HEK293T (cell line): Measurements from ENCODE around the gene SMC3.
A peak's percentile ranks its signal among the peaks of the same experiment; 100 is the strongest.

ENCODE experiments used
- CTCF ChIA-PET: fragments of 350-600 bp; formaldehyde crosslinking; extraction: SDS; loops from one replicate; lab custom pipeline; 2021; ENCODE audit warnings: antibody characterized with exemption, inconsistent platforms; lab: Yijun Ruan, JAX
- POLR2A ChIA-PET: fragments of 350-600 bp; formaldehyde crosslinking; extraction: SDS; loops from one replicate; lab custom pipeline; 2020; ENCODE audit warnings: antibody characterized with exemption, inconsistent platforms; lab: Yijun Ruan, JAX
- DNase-seq: peaks from one replicate; pipeline ENCODE4 v3.0.0; 2012; ENCODE audit warnings: mixed read lengths; ENCODE audit errors: extremely low spot score
- ARNT ChIP-seq: fragments of 450-650 bp; IDR thresholded peaks from 2 replicates; pipeline ENCODE4 v1.6.1; 2017; ENCODE audit warnings: mild to moderate bottlenecking
- BHLHE40 ChIP-seq: fragments of 450-650 bp; IDR thresholded peaks from 2 replicates; pipeline ENCODE4 v1.6.1; 2016; ENCODE audit warnings: mild to moderate bottlenecking, moderate library complexity, borderline replicate concordance
- CTBP1 ChIP-seq: fragments of 450-650 bp; IDR thresholded peaks from 2 replicates; pipeline ENCODE4 v1.6.1; 2016; ENCODE audit warnings: borderline replicate concordance
- ELF4 ChIP-seq: fragments of 450-650 bp; IDR thresholded peaks from 2 replicates; pipeline ENCODE4 v1.6.1; 2017; ENCODE audit warnings: antibody characterized with exemption
- FOXA1 ChIP-seq: fragments of 450-650 bp; IDR thresholded peaks from 2 replicates; pipeline ENCODE4 v1.6.1; 2016; ENCODE audit warnings: mild to moderate bottlenecking
- FOXK2 ChIP-seq: fragments of 450-650 bp; IDR thresholded peaks from 2 replicates; pipeline ENCODE4 v1.6.1; 2016; ENCODE audit warnings: mild to moderate bottlenecking
- FOXM1 ChIP-seq: fragments of 450-650 bp; IDR thresholded peaks from 2 replicates; pipeline ENCODE4 v1.6.1; 2017; ENCODE audit warnings: mild to moderate bottlenecking, borderline replicate concordance
- HDGF ChIP-seq: fragments of 450-650 bp; IDR thresholded peaks from 2 replicates; pipeline ENCODE4 v1.6.1; 2017; ENCODE audit warnings: antibody characterized with exemption, borderline replicate concordance
- L3MBTL2 ChIP-seq: fragments of 450-650 bp; conservative IDR thresholded peaks from 2 replicates; pipeline ENCODE4 v1.6.1; 2016; ENCODE audit warnings: mild to moderate bottlenecking
- LEF1 ChIP-seq: fragments of 450-650 bp; IDR thresholded peaks from 2 replicates; pipeline ENCODE4 v1.6.1; 2017; ENCODE audit warnings: mild to moderate bottlenecking, borderline replicate concordance
- NFRKB ChIP-seq: fragments of 450-650 bp; IDR thresholded peaks from 2 replicates; pipeline ENCODE4 v1.6.1; 2016; ENCODE audit warnings: mild to moderate bottlenecking, moderate library complexity
- SP1 ChIP-seq: fragments of 450-650 bp; IDR thresholded peaks from 2 replicates; pipeline ENCODE4 v1.6.1; 2017
- SUZ12 ChIP-seq: fragments of 450-650 bp; IDR thresholded peaks from 2 replicates; pipeline ENCODE4 v1.6.1; 2016; ENCODE audit warnings: mild to moderate bottlenecking
- TARDBP ChIP-seq: fragments of 450-650 bp; IDR thresholded peaks from 2 replicates; pipeline ENCODE4 v1.6.1; 2016
- ZNF384 ChIP-seq: fragments of 450-650 bp; IDR thresholded peaks from 2 replicates; pipeline ENCODE4 v1.6.1; 2016
- TF ChIP-seq, protein P1 (sequence below): fragments of 450-650 bp; IDR thresholded peaks from 2 replicates; pipeline ENCODE4 v1.6.1; 2016

The SMC3 gene

DNA sequence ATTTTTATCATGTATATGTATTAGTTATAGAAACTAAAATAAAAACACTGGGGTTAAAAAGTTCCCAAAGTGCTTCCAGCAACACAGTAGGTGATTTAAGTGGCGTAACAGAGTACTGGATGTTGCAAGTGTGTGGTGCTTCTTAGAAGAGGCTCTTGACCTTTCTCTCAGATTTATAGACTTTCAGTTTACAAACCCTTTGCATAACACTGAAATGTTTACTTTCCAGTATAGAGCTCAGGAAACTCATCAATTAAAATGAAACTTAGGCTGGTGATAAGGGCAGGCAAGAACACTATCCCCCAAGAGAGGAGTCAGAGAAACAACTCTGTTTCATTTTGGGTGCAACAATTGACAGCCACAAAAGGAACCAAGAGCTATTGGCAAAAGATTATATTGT, 27.5 kb upstream of the SMC3 start:
- CTCF ChIA-PET, result interaction anchor here (0.6 to 1.0 kb wide), 2 partner anchors 12 to 232 kb away, joined by 3 read pairs; no protein-coding TSS in a partner anchor
- POLR2A ChIA-PET, result interaction anchor here (0.6 kb wide), 1 partner anchor 237 kb away, joined by 3 read pairs; no protein-coding TSS in a partner anchor
- TF ChIP-seq SP1, result no peak
- DNase-seq, result no peak

DNA sequence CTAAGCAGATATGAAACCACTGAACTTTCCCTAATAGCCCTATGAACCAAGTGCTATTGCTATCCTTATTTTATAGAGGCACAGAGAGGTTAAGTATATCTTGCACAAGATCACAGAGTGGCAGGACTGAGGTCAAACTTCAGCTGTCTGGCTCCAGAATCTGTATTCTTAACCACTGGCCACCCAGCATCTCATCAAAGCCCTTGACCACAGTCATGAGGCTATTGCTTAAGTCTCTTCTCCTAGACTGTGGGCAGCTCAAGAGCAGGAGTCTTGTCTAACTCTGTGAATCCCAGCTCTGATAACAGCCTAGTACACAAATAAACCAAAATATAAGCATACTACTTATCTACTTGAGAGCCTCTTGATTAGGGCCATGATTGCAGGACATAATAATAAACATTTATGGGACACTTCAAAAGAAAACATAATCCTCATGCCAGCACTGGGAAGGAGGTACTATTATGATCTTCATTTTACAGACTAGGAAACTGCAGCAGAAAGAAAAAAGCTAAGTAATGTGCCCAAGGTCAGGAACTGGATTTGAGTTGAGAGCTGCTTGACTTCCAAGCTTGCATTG, 22.4 kb upstream of the SMC3 start:
- DNase-seq, result no peak
- CTCF ChIA-PET, result interaction anchor here (2.1 to 2.4 kb wide), 2 partner anchors 156 to 191 kb away, joined by 7 to 17 read pairs; no protein-coding TSS in a partner anchor
- POLR2A ChIA-PET, result interaction anchor here (1.0 to 1.3 kb wide), 3 partner anchors 44 to 235 kb away, joined by 3 read pairs; no protein-coding TSS in a partner anchor
- TF ChIP-seq ELF4 (no peak), FOXA1 (no peak), SUZ12 (no peak), SP1 (no peak), ARNT (no peak), HDGF (no peak), NFRKB (no peak), ZNF384 (no peak), L3MBTL2 (no peak), BHLHE40 (no peak), FOXM1 (no peak), CTBP1 (no peak)
- TF ChIP-seq, protein P1, sequence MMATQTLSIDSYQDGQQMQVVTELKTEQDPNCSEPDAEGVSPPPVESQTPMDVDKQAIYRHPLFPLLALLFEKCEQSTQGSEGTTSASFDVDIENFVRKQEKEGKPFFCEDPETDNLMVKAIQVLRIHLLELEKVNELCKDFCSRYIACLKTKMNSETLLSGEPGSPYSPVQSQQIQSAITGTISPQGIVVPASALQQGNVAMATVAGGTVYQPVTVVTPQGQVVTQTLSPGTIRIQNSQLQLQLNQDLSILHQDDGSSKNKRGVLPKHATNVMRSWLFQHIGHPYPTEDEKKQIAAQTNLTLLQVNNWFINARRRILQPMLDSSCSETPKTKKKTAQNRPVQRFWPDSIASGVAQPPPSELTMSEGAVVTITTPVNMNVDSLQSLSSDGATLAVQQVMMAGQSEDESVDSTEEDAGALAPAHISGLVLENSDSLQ, result no peak

DNA sequence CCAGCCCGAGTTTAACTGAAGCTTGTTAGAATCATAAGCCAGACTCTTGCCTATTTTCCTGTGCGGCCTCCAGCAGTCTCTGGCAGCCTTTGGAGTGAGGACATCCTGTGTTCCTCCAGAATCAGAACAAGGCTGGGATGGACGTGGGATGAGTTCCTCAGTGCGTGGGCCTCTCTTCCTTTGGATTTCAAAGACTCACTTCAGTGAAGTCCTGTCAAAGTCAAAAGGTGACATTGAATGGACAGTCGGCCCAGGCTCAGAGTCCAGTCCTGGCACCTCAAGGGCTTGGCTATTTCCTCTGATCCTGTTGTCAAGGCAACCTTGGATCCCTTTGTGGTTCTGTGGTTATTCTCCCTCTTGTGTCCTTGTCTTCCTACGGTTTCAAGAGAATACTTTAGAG, 21.4 kb upstream of the SMC3 start:
- TF ChIP-seq, protein P1, result no peak
- TF ChIP-seq FOXM1, result no peak
- no peak for TF ChIP-seq L3MBTL2
- no peak for TF ChIP-seq NFRKB
- TF ChIP-seq ZNF384, result no peak
- TF ChIP-seq FOXK2, result no peak
- TF ChIP-seq LEF1, result no peak
- TF ChIP-seq TARDBP, result no peak
- TF ChIP-seq BHLHE40, result no peak
- no peak for TF ChIP-seq FOXA1
- TF ChIP-seq ELF4, result no peak
- TF ChIP-seq CTBP1, result no peak
- DNase-seq, result no peak
- POLR2A ChIA-PET, result interaction anchor here (1.2 kb wide), 1 partner anchor 241 kb away, joined by 4 read pairs; the partner anchor contains the start of gene SMNDC1
- CTCF ChIA-PET, result interaction anchor here (0.6 to 2.4 kb wide), 7 partner anchors 157 to 239 kb away, joined by 3 to 17 read pairs (median 4); no protein-coding TSS in a partner anchor

DNA sequence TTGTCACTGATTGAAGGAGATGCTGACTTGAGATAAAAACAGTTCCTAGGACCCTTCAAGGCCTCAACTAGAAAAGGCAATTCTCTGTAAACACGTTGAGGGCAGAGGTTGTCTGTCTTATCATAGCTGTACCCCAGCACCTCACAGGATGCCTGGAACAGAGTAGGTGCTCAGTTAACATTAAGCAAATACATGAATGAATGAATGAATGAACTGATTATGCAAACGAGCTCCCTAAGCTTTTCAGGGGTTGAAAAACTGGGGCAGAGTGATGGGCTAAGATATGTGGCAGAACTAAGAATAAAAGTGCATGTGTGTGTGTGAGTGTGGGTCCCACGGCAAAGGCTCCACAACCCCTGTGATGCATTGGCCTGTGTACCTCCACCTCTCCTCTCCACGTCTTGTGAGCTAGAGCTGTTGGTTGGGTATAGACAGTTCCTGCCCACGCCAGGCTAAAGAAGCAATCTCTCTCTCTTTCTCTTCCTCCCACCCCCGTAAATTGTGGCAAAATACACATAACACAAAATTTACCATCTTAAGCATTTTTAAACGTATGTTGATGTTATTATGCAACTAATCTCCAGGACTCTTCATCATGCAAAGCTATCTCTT, 20.9 kb upstream of the SMC3 start:
- no peak for DNase-seq
- ChIA-PET CTCF (interaction anchor here (0.6 to 2.4 kb wide), 18 partner anchors 11 to 571 kb away, joined by 3 to 17 read pairs (median 4); no protein-coding TSS in a partner anchor), POLR2A (interaction anchor here (1.2 kb wide), 1 partner anchor 242 kb away, joined by 4 read pairs; the partner anchor contains the start of gene SMNDC1)
- TF ChIP-seq BHLHE40 (no peak), FOXM1 (no peak), SP1 (no peak), NFRKB (no peak), FOXA1 (no peak), ZNF384 (no peak)

DNA sequence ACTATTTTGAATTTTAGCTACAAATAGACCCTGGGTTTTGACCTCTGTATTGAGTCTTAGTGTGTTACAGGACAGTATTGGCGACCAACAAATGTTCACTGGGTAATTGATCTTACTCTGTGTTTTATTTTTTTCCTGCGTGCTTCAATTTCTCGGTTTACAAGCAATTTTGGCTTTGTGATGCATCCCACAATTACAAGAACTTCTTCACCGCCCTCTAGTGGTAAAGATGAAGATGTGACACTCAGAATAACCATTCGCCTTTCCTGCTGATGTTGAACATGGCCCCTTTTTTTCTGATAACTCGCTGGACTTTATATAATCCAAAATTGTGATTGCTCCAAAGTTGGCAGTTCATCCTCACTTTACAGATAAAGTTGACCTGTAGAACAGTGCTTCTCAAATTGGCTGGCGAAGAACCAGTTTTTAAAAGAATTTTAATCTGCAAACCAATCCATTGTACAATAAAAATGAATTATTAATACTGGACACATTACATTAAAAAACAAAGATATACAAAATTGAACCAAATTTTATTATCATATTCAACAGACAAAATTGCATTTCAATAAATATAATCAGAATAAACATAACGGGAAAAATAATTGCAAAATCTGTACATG, 20.2 kb upstream of the SMC3 start:
- ChIA-PET CTCF (interaction anchor here (0.6 to 2.4 kb wide), 16 partner anchors 11 to 570 kb away, joined by 3 to 17 read pairs (median 4); no protein-coding TSS in a partner anchor), POLR2A (interaction anchor here (0.6 to 2.3 kb wide), 3 partner anchors 20 to 243 kb away, joined by 3 to 6 read pairs (median 4); partner anchors contain the start of gene SMNDC1)
- DNase-seq, result peak; percentile 76
- TF ChIP-seq ZNF384, result peak; percentile 56; the same call in 1 of the 2 replicates
- TF ChIP-seq SP1, result no peak
- TF ChIP-seq CTBP1, result no peak

DNA sequence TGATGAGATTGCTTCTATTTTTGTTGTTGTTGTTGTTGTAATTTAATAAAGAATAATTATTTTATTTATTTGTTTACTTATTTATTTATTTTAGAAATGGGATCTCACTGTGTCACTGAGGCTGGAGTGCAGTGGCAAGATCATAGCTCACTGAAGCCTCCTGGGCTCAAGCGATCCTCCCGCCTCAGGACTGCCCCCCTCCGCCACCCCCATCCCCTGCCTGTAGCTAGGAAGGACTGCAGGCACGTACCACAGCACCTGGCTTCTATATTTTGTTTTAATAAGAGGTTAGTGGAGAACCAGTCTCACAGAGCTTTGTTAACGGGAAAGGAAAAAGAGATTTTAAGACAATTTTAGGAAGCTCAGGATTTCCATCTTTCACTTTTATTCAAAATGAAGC, 19.5 kb upstream of the SMC3 start:
- ChIA-PET POLR2A (interaction anchor here (0.6 to 2.3 kb wide), 2 partner anchors 19 to 243 kb away, joined by 3 to 6 read pairs; partner anchors contain the start of gene SMNDC1), CTCF (interaction anchor here (0.7 to 1.7 kb wide), 5 partner anchors 10 to 237 kb away, joined by 3 to 7 read pairs (median 4); no protein-coding TSS in a partner anchor)
- no peak for DNase-seq
- TF ChIP-seq LEF1, result no peak
- no peak for TF ChIP-seq TARDBP
- no peak for TF ChIP-seq HDGF
- TF ChIP-seq SUZ12, result no peak
- no peak for TF ChIP-seq CTBP1
- TF ChIP-seq BHLHE40, result no peak
- no peak for TF ChIP-seq FOXM1
- no peak for TF ChIP-seq ARNT
- TF ChIP-seq FOXA1, result no peak
- no peak for TF ChIP-seq ELF4
- no peak for TF ChIP-seq SP1
- TF ChIP-seq ZNF384, result no peak
- TF ChIP-seq L3MBTL2, result no peak
- TF ChIP-seq, protein P1, result no peak
- TF ChIP-seq NFRKB, result no peak
- TF ChIP-seq FOXK2, result no peak
